NCI-H526 treated with DMSO at 0.1 percent for 48 hours (cell line): ENCODE results near the gene KLK7.

Experiments
- DNase-seq: peaks from one replicate; lab custom pipeline; 2025; lab: John Stamatoyannopoulos, UW

Gene KLK7

GRCh38 chr19:50932018-50932689, 51.6 kb downstream of the KLK7 start:
- no peak for DNase-seq

GRCh38 chr19:50931023-50931422, 52.7 kb downstream of the KLK7 start:
- no peak for DNase-seq

- DNase-seq: no peak
These were observed 54.9 kb downstream of the KLK7 start for GRCh38 chr19:50928831-50929230.
